Measurements from ENCODE around the gene TCFL5.
A peak's percentile ranks its signal among the peaks of the same experiment; 100 is the strongest.
"Not testable (repeated sequence)": the region's sequence is repeated elsewhere in the genome, so short reads cannot be mapped to it uniquely, and the experiment has no call there.

Gene TCFL5

GRCh38 chr20:62879275-62880146, 17.9 kb upstream of the TCFL5 start:
- DNase-seq = no peak

- no peak for DNase-seq
These were observed 16.8 kb upstream of the TCFL5 start for GRCh38 chr20:62878244-62879038.

GRCh38 chr20:62876902-62877816, 15.5 kb upstream of the TCFL5 start:
- no peak for DNase-seq

DNA sequence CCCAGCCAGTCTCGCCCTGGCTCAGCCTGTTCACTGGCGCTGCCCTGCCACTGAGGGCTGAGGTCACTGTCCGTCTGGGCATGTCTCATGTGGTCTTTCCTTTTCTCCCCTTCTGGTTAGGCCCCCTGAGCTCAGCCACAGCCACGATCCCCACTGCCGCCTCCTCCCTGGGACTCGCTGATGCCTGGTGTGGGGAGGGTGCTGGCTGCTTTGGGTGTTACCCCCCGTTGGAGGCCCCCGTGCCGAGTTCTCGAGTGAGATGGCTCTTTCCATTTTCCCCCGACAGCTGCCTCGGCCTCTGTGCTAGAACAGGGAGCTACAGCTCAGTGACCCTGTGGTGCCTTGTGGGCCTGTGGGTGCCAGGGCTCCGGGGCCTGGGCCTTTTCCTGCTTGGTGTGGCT, 14.9 kb upstream of the TCFL5 start:
- DNase-seq = no peak

GRCh38 chr20:62875419-62876361, 14.1 kb upstream of the TCFL5 start:
- DNase-seq = peak; percentile 84

GRCh38 chr20:62874964-62875344, 13.3 kb upstream of the TCFL5 start:
- DNase-seq = no peak

DNA sequence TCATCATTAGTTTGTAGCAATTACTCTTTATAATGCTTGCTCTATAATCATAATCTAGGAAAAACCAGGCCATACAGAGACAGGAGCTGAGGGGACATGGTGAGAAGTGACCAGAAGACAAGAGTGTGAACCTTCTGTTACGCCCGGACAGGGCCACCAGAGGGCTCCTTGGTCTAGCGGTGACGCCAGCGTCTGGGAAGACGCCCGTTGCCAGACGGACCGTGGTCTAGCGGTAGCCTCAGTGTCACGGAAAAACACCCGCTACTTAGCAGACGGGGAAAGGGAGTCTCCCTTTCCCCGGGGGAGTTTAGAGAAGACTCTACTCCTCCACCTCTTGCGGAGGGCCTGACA, 12.0 kb upstream of the TCFL5 start:
- DNase-seq = not testable (repeated sequence)

DNA sequence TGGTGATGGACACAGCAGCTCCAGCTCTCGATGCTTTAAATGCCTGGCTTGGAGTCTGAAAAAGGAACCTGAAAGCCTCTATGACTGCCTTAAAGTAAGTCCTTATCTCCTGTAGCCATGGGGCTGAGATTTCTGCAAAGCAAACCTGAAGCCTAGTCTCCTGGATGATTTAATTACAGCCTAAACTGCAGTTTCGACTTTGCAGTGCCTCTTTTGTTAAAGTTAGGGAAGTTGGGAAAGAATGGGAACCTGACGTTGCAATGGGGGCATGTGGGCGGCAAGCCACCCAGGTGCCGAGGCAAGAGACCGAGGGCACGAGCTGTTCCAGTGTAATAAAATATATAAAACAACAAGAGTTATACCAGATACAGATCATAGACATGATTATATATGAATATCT, 11.7 kb upstream of the TCFL5 start:
- no peak for DNase-seq

- no peak for DNase-seq
These were observed 11.2 kb upstream of the TCFL5 start for GRCh38 chr20:62872862-62873261.

GRCh38 chr20:62872184-62872847, 10.7 kb upstream of the TCFL5 start:
- DNase-seq = peak; percentile 10

- no peak for DNase-seq
These were observed 2.6 kb upstream of the TCFL5 start for GRCh38 chr20:62864207-62864606.

DNA sequence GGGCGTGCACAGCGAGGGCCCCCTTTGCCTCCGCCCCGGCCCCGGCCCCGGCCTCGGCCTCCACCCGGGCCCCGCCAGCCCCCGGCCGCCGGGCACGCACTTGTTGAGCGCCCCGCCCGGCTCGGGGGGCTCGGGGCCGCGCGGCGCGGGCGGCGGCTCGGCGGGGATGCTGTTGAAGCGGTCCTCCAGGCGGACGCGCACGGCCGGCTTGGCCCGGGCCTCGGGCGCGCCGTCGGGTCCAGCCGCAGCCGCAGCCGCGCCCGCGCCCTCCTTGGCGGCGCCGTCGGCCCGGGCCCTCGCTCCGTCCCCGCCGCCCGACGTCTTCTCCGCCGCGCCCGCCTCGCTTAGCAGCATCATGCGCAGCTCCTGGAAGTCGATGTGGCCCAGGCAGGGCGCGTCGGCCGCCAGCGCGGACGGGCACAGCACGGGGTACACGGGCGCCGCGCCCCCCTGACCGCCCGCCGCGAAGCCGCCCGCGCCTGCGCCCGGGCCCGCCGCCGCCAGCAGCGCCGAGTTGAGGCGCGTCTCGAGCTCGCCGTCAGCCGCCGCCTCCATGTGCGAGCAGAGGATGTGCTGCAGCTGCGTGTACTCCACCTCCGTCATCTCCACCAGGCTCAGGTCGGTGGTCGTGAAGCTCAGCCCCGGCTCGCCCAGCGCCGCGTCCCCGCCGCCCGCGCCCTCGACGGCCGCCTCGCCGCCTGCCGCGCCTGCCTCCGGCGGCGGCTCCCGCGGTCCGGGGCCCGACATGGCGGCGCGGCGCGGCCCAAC, 514 bp downstream of the TCFL5 start:
- DNase-seq = no peak

DNA sequence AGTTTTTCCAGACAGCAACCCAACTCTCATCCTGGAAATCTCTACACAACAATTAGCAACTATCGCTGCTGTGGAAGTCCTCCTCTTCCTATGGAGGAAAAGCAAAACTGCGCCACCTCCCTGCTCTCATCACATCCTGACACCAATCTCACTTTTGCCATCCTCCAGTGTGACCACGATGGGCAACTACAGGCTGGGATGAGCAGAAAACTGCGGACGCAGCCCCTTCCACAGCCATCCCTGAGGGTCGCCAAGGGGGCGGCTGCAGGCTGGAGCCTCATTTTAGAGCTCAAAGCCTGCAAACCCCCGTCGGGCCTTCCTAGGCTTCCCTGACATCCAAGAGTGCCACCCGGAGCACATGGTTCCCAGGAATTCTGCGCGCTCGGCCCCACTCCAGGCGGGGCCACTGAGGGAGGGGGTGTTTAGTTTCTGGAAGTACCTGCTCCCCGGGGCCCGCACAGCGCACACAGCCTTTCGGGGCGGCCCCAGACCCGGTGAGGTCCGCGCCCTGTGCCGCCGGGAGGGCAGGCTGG, 1.2 kb downstream of the TCFL5 start:
- DNase-seq = no peak

- no peak for DNase-seq
These were observed 1.9 kb downstream of the TCFL5 start for GRCh38 chr20:62859721-62860120.

DNA sequence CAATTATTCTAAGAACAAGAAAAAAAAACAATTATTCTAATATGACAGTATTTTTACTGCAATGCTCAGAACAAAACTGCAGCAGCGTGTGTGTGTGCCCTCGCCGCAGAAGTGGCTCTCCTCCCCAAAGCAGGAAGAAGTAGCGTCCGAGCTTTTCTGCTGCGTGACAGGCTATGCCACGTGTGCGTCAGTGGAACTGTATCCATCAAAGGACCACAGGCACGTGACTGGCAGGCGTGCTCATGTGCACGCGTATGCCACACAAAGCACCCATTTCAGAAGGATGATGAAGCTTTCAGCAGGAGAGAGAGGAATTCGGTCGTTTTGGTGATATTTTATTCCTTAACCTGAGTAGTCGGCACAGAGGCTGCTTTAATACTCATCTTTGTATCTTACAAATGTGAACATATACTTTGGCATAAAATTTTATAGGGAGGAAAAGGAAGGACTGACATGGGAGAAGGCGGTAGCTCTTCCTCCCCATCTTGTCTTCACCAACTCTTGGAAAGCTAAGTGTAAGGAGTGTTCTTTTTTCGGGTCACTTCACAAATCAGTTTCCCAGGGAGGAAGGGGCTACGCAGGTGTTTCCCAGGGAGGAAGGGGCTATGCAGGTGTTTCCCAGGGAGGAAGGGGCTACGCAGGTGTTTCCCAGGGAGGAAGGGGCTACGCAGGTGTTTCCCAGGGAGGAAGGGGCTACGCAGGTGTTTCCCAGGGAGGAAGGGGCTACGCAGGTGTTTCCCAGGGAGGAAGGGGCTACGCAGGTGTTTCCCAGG, 3.4 kb downstream of the TCFL5 start:
- no peak for DNase-seq

DNA sequence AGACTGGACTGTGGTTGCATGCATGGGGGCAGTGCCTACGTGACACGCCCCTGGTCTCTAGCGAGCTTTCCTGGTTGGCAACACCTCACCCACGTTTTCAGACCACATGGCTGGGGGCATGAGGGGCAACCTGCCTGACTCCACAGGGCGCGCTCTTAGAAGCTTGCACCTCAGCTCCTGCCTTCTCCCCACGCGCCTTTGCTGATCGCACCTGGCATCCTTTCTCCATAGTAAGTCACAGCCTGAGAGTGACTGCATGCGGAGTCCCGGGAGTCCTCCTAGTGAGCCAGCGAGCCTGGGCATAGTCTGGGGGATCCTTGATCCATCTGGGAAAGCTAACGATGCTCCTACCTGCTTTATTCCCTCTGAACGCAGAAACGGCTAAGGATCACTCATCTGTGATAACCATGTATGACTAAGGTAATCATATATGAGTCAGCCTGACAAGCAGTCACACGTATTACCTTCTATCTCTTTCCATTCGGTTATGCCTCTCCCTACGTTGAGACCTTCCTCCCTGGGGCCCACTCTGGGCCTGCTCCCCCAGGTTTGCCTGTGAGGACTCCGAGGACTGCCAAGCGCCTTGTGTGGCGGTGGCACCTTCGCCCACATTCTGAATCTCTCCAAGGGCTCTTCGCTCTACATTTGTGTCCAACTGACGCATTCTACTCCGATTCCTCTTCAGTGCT, 4.5 kb downstream of the TCFL5 start:
- DNase-seq = no peak

DNA sequence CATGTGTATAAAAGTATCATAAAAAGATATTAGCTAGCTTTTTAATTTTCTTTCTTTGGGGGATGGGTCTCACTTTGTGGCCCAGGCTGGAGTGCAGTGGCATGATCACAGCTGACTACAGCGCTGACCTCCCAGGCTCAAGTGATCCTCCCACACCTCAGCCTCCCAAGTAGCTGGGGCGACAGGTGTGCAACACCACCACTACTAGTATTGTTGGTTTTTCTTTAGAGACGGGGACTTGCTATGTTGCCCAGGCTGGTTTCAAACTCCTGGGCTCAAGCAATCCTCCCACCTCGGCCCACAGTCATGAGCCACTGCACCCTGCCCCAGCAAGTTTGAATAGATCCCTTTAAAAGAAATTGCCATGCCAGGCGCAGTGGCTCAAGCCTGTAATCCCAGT, 6.5 kb downstream of the TCFL5 start:
- no peak for DNase-seq

- no peak for DNase-seq
These were observed 7.5 kb downstream of the TCFL5 start for GRCh38 chr20:62854121-62854520.

DNA sequence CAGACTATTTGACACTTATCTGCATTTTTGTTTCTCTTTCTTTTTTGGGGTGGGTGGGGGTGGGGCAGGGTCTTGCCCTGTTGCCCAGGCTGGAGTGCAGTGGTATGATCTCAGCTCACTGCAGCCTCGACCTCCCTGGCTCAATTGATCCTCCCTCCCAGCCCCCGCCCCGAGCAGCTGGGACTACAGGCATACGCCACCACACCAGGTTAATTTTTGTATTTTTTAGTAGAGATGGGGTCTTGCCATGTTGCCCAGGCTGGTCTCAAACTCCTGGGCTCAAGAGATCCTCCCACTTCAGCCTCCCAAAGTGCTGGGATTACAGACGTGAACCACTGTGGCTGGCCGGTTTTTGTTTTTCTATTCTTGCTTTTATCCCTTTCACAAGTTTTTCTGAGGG, 8.3 kb downstream of the TCFL5 start:
- DNase-seq = not testable (repeated sequence)

All from NCI-H510A (cell line).